Measurements from ENCODE around the gene NAV2.

Gene NAV2

GRCh38 chr11:19972091-19972490 is 259.5 kb downstream of the NAV2 start:
- no peak overlapping the region for H3K4me3 ChIP-seq (ENCODE audit: low read length)
- H3K9me2 ChIP-seq (replicated peaks; ENCODE audit: insufficient read depth, low read length) = no peaks in the 10 kb centered on the region
- no peaks in the 10 kb centered on the region for H3K79me2 ChIP-seq (ENCODE audit: low read length)
- peaks cover 15% of the 10 kb centered on the region for H3F3A ChIP-seq (ENCODE audit: insufficient read depth, low read length)
- no peak for DNase-seq
- H3K27ac ChIP-seq (ENCODE audit: low read length) = no peak overlapping the region
- H3K4me1 ChIP-seq (ENCODE audit: low read length) = peaks cover 21% of the 10 kb centered on the region
- H4K20me1 ChIP-seq (ENCODE audit: insufficient read depth, low read length) = peaks cover 8% of the 10 kb centered on the region; the same call in 1 of the 2 replicates
- H2AFZ ChIP-seq (ENCODE audit: low read length) = no peak overlapping the region
- H3K27me3 ChIP-seq (replicated peaks; ENCODE audit: insufficient read depth, low read length) = no peaks in the 10 kb centered on the region
- no peak overlapping the region for H3K4me2 ChIP-seq (ENCODE audit: low read depth, low read length)
- TF ChIP-seq EZH2 (optimal IDR thresholded peaks at IDR 0.05; ENCODE audit: low read depth, low read length) (no peak), CTCF (IDR thresholded peaks at IDR 0.05; ENCODE audit: low read length) (no peak), EZH2phosphoT487 (IDR thresholded peaks at IDR 0.05; ENCODE audit: low read length) (no peak)
- no peaks in the 10 kb centered on the region for H3K9me3 ChIP-seq (replicated peaks; ENCODE audit: insufficient read depth, low read length)
- no peaks in the 10 kb centered on the region for H3K36me3 ChIP-seq (replicated peaks; ENCODE audit: insufficient read depth, low read length)
- no peak overlapping the region for H3K9ac ChIP-seq (ENCODE audit: low read length)

- H3K36me3 ChIP-seq (replicated peaks; ENCODE audit: insufficient read depth, low read length) = no peaks in the 10 kb centered on the region
- TF ChIP-seq EZH2phosphoT487 (IDR thresholded peaks at IDR 0.05; ENCODE audit: low read length) (no peak), EZH2 (optimal IDR thresholded peaks at IDR 0.05; ENCODE audit: low read depth, low read length) (no peak), CTCF (IDR thresholded peaks at IDR 0.05; ENCODE audit: low read length) (no peak)
Measured at GRCh38 chr11:19972651-19973050, 260.0 kb downstream of the NAV2 start.

GRCh38 chr11:19973136-19973635 is 260.5 kb downstream of the NAV2 start:
- H3K9me3 ChIP-seq (replicated peaks; ENCODE audit: insufficient read depth, low read length) = no peaks in the 10 kb centered on the region
- no peak overlapping the region for H2AFZ ChIP-seq (ENCODE audit: low read length)

More at GRCh38 chr11:19972651-19973050, 260.0 kb downstream of the NAV2 start:
- Histone ChIP-seq H3K9ac (ENCODE audit: low read length) (no peak overlapping the region), H3K4me1 (ENCODE audit: low read length) (peaks cover 21% of the 10 kb centered on the region), H3K27me3 (replicated peaks; ENCODE audit: insufficient read depth, low read length) (no peaks in the 10 kb centered on the region), H3K9me2 (replicated peaks; ENCODE audit: insufficient read depth, low read length) (no peaks in the 10 kb centered on the region), H3K4me3 (ENCODE audit: low read length) (no peak overlapping the region), H4K20me1 (ENCODE audit: insufficient read depth, low read length) (peaks cover 8% of the 10 kb centered on the region; the same call in 1 of the 2 replicates), H3K79me2 (ENCODE audit: low read length) (no peaks in the 10 kb centered on the region), H3K27ac (ENCODE audit: low read length) (no peak overlapping the region), H3K4me2 (ENCODE audit: low read depth, low read length) (no peak overlapping the region), H2AFZ (ENCODE audit: low read length) (no peak overlapping the region), H3K9me3 (replicated peaks; ENCODE audit: insufficient read depth, low read length) (no peaks in the 10 kb centered on the region), H3F3A (ENCODE audit: insufficient read depth, low read length) (peaks cover 15% of the 10 kb centered on the region)
- no peak for DNase-seq

More at GRCh38 chr11:19973136-19973635, 260.5 kb downstream of the NAV2 start:
- Histone ChIP-seq H3K36me3 (replicated peaks; ENCODE audit: insufficient read depth, low read length) (no peaks in the 10 kb centered on the region), H3K4me1 (ENCODE audit: low read length) (peaks cover 21% of the 10 kb centered on the region), H4K20me1 (ENCODE audit: insufficient read depth, low read length) (peaks cover 8% of the 10 kb centered on the region; the same call in 1 of the 2 replicates), H3K27me3 (replicated peaks; ENCODE audit: insufficient read depth, low read length) (no peaks in the 10 kb centered on the region), H3F3A (ENCODE audit: insufficient read depth, low read length) (peaks cover 15% of the 10 kb centered on the region), H3K9ac (ENCODE audit: low read length) (no peak overlapping the region), H3K9me2 (replicated peaks; ENCODE audit: insufficient read depth, low read length) (no peaks in the 10 kb centered on the region), H3K4me2 (ENCODE audit: low read depth, low read length) (no peak overlapping the region), H3K79me2 (ENCODE audit: low read length) (no peaks in the 10 kb centered on the region), H3K4me3 (ENCODE audit: low read length) (no peak overlapping the region), H3K27ac (ENCODE audit: low read length) (no peak overlapping the region)
- TF ChIP-seq EZH2 (optimal IDR thresholded peaks at IDR 0.05; ENCODE audit: low read depth, low read length) (no peak), EZH2phosphoT487 (IDR thresholded peaks at IDR 0.05; ENCODE audit: low read length) (no peak), CTCF (IDR thresholded peaks at IDR 0.05; ENCODE audit: low read length) (no peak)
- no peak for DNase-seq
